ENCODE measurements around the gene VSTM4.

The VSTM4 gene

DNA sequence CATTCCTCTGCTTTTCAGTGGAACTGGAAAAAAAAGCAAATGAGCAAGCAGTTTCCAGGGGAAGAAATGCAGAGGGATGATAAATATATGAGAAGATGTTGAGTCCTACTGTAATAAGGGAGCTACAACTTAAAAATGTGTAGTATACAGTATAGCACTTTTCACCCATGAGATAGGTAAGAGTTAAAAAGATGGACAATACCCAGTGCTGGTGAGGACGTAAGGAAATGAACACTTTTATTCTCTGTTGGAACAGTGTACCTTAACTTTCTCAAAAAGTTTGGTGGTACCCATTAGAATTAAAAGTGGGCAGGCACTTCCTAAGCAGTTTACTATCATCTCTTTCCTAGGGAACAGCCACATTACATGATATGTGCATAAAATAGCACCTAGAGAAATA lies 21.2 kb upstream of the VSTM4 start:
- Histone ChIP-seq H3K27ac (ENCODE audit: poor library complexity, severe bottlenecking) (no peak overlapping the region), H3K36me3 (ENCODE audit: low read depth) (no peaks in the 10 kb centered on the region), H3K4me1 (ENCODE audit: insufficient read depth, poor library complexity, severe bottlenecking) (no peaks in the 10 kb centered on the region), H3K27me3 (ENCODE audit: insufficient read depth, poor library complexity, severe bottlenecking) (no peaks in the 10 kb centered on the region), H3K9me3 (ENCODE audit: severe bottlenecking) (no peaks in the 10 kb centered on the region), H3K4me3 (ENCODE audit: severe bottlenecking) (no peak overlapping the region)
- DNase-seq (ENCODE audit: low spot score) = no peak
- TF ChIP-seq, protein P1, sequence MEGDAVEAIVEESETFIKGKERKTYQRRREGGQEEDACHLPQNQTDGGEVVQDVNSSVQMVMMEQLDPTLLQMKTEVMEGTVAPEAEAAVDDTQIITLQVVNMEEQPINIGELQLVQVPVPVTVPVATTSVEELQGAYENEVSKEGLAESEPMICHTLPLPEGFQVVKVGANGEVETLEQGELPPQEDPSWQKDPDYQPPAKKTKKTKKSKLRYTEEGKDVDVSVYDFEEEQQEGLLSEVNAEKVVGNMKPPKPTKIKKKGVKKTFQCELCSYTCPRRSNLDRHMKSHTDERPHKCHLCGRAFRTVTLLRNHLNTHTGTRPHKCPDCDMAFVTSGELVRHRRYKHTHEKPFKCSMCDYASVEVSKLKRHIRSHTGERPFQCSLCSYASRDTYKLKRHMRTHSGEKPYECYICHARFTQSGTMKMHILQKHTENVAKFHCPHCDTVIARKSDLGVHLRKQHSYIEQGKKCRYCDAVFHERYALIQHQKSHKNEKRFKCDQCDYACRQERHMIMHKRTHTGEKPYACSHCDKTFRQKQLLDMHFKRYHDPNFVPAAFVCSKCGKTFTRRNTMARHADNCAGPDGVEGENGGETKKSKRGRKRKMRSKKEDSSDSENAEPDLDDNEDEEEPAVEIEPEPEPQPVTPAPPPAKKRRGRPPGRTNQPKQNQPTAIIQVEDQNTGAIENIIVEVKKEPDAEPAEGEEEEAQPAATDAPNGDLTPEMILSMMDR (IDR thresholded peaks at IDR 0.05; ENCODE audit: poor library complexity, severe bottlenecking) = no peak
- no peak for ATAC-seq (ENCODE audit: low read depth)

DNA sequence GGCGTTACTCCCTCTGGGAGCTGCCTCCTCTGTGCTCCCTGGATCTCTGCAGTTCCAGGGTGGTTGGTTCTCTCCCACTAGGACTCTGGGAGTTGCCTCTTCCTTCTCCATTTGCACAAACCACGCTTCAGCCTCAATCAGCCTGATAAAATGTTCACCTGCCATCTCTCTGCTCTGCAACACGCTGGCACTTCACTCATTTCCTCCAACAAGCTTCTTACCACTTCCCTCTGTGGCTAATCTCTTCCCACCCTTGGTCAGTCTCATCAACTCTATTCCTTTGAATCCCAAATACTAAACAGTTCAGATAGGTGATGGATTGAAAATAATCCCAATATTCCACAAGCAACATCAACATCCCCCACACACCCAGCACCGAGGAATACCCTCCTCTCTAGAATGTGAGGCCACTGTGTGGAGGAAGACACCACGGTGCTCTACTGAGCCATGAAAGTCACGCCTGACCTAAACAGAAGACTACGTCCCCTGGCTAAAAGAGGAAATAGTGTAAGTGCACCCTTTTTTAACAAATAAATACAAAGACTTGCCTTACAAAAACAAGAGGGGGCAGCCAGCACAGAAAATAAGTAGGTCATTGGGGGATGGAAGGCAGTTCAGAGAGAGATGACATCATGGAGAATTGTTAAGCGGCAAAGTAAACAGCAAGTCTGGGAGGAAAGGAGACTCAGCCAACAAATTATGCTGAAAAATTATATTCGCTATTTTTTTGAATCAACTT lies 20.4 kb upstream of the VSTM4 start:
- no peaks in the 10 kb centered on the region for H3K9me3 ChIP-seq (ENCODE audit: severe bottlenecking)
- no peak for ATAC-seq (ENCODE audit: low read depth)
- TF ChIP-seq, protein P1 (IDR thresholded peaks at IDR 0.05; ENCODE audit: poor library complexity, severe bottlenecking) = no peak
- no peak for DNase-seq (ENCODE audit: low spot score)
- no peaks in the 10 kb centered on the region for H3K36me3 ChIP-seq (ENCODE audit: low read depth)
- H3K27me3 ChIP-seq (ENCODE audit: insufficient read depth, poor library complexity, severe bottlenecking) = no peaks in the 10 kb centered on the region
- H3K4me3 ChIP-seq (ENCODE audit: severe bottlenecking) = no peak overlapping the region
- H3K27ac ChIP-seq (ENCODE audit: poor library complexity, severe bottlenecking) = no peak overlapping the region
- no peaks in the 10 kb centered on the region for H3K4me1 ChIP-seq (ENCODE audit: insufficient read depth, poor library complexity, severe bottlenecking)

DNA sequence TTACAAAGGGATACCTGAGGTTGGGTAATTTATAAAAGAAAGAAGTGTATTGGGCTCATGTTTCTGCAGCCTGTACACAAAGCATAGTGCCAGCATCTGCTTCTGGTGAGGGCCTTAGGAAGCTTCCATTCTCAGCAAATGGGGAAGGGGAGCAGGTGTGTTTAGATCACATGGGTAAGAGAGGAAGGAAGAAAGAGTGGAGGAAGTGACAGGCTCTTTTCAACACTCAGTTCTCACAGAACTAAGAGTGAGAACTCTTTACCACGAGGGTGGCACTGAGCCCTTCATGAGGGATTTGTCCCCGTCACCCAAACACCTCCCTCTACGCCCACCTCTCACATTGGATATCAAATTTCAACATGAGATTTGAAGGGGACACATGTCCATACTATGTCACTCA lies 19.0 kb upstream of the VSTM4 start:
- Histone ChIP-seq H3K9me3 (ENCODE audit: severe bottlenecking) (no peaks in the 10 kb centered on the region), H3K27ac (ENCODE audit: poor library complexity, severe bottlenecking) (no peak overlapping the region), H3K4me3 (ENCODE audit: severe bottlenecking) (no peak overlapping the region), H3K4me1 (ENCODE audit: insufficient read depth, poor library complexity, severe bottlenecking) (no peaks in the 10 kb centered on the region), H3K27me3 (ENCODE audit: insufficient read depth, poor library complexity, severe bottlenecking) (no peaks in the 10 kb centered on the region), H3K36me3 (ENCODE audit: low read depth) (no peaks in the 10 kb centered on the region)
- DNase-seq (ENCODE audit: low spot score) (no peak), ATAC-seq (ENCODE audit: low read depth) (no peak)
- TF ChIP-seq, protein P1 (IDR thresholded peaks at IDR 0.05; ENCODE audit: poor library complexity, severe bottlenecking) = no peak

DNA sequence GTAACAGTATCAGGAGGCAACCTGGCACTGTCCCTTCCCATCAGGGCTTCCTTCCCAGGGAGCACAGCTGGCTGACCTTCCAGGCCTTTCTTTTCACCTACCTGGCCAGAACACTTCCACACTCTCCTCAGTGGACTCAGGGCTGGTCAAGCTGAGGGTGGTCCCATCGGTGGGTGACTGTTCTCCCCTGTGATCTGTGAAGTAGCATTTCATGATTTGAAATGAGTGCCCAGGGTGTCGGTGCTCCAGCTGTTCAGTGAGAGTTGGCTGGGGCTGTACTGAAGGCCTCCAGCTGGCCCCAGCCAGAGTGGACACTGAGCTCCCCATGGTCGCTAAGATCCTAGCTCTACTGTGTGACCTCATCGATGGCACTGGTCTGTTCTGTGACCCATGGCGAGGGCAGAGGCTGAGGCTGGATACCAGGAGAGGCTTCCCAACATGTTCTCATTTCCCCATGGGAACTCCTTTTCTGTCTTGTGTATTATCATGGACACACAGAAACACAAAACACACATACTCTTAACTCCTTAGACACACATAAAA lies 18.5 kb upstream of the VSTM4 start, which contains the start of gene FAM170B:
Gene FAM170B (minus strand): TSS at position 316 of the 543 bp plus-strand sequence. CDS start 103 bp downstream, at position 213.
- H3K36me3 ChIP-seq (ENCODE audit: low read depth) = no peaks in the 10 kb centered on the region
- H3K27me3 ChIP-seq (ENCODE audit: insufficient read depth, poor library complexity, severe bottlenecking) = no peaks in the 10 kb centered on the region
- H3K27ac ChIP-seq (ENCODE audit: poor library complexity, severe bottlenecking) = no peak within 1 kb of the TSS
- no peaks in the 10 kb centered on the region for H3K9me3 ChIP-seq (ENCODE audit: severe bottlenecking)
- no peak within 1 kb of the TSS for H3K4me3 ChIP-seq (ENCODE audit: severe bottlenecking)
- DNase-seq (ENCODE audit: low spot score) = no peak
- TF ChIP-seq, protein P1 (IDR thresholded peaks at IDR 0.05; ENCODE audit: poor library complexity, severe bottlenecking) = no peak
- H3K4me1 ChIP-seq (ENCODE audit: insufficient read depth, poor library complexity, severe bottlenecking) = no peaks in the 10 kb centered on the region
- no peak for ATAC-seq (ENCODE audit: low read depth)

DNA sequence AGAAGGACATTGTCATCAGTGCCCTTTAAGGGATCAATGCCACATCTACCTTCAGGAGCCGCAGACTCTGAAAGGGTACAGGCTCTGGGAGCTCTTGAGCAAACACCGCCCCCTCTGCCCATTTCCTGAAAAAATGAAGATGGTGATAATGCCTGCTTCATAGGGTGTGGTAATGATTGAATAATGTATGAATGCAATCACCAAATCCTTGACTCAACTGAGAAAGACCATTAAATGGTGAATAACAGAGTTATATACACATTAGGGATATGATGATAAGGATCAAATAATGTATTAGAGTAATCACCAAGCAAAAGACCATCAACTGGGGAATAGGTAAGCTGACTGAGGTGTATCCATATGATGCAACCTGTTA lies 17.0 kb upstream of the VSTM4 start:
- ATAC-seq (ENCODE audit: low read depth) (no peak), DNase-seq (ENCODE audit: low spot score) (no peak)
- Histone ChIP-seq H3K27ac (ENCODE audit: poor library complexity, severe bottlenecking) (no peak overlapping the region), H3K36me3 (ENCODE audit: low read depth) (no peaks in the 10 kb centered on the region), H3K4me1 (ENCODE audit: insufficient read depth, poor library complexity, severe bottlenecking) (no peaks in the 10 kb centered on the region), H3K4me3 (ENCODE audit: severe bottlenecking) (no peak overlapping the region), H3K27me3 (ENCODE audit: insufficient read depth, poor library complexity, severe bottlenecking) (no peaks in the 10 kb centered on the region), H3K9me3 (ENCODE audit: severe bottlenecking) (no peaks in the 10 kb centered on the region)
- TF ChIP-seq, protein P1 (IDR thresholded peaks at IDR 0.05; ENCODE audit: poor library complexity, severe bottlenecking) = no peak
